Measurements from ENCODE around the gene MSS51. TPM values are rescaled to one million over a fixed set of nuclear protein-coding genes. Genes with fewer than 3 reads are reported as not detected.
"Not testable (repeated sequence)": the region's sequence is repeated elsewhere in the genome, so short reads cannot be mapped to it uniquely, and the experiment has no call there.

The MSS51 gene
- total RNA-seq, 1 donor from 2014 or later = 0.54 TPM

GRCh38 chr10:73401636-73402035, 31.7 kb downstream of the MSS51 start:
- Histone ChIP-seq H3K4me3 (ENCODE audit: low read depth, low read length) (no peak overlapping the region), H3K27me3 (ENCODE audit: control insufficient read depth, insufficient read depth, low read length) (no peaks in the 10 kb centered on the region), H3K36me3 (ENCODE audit: control insufficient read depth, insufficient read depth, low read length) (no peaks in the 10 kb centered on the region)
- TF ChIP-seq, protein P1, sequence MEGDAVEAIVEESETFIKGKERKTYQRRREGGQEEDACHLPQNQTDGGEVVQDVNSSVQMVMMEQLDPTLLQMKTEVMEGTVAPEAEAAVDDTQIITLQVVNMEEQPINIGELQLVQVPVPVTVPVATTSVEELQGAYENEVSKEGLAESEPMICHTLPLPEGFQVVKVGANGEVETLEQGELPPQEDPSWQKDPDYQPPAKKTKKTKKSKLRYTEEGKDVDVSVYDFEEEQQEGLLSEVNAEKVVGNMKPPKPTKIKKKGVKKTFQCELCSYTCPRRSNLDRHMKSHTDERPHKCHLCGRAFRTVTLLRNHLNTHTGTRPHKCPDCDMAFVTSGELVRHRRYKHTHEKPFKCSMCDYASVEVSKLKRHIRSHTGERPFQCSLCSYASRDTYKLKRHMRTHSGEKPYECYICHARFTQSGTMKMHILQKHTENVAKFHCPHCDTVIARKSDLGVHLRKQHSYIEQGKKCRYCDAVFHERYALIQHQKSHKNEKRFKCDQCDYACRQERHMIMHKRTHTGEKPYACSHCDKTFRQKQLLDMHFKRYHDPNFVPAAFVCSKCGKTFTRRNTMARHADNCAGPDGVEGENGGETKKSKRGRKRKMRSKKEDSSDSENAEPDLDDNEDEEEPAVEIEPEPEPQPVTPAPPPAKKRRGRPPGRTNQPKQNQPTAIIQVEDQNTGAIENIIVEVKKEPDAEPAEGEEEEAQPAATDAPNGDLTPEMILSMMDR (IDR thresholded peaks at IDR 0.05; ENCODE audit: insufficient read depth, low read length, poor library complexity, severe bottlenecking) = no peak
- DNase-seq (ENCODE audit: low read depth) = no peak

- Histone ChIP-seq H3K27me3 (ENCODE audit: control insufficient read depth, insufficient read depth, low read length) (no peaks in the 10 kb centered on the region), H3K4me3 (ENCODE audit: low read depth, low read length) (no peak overlapping the region), H3K36me3 (ENCODE audit: control insufficient read depth, insufficient read depth, low read length) (no peaks in the 10 kb centered on the region)
- DNase-seq (ENCODE audit: low read depth) = no peak
- TF ChIP-seq, protein P1 (IDR thresholded peaks at IDR 0.05; ENCODE audit: insufficient read depth, low read length, poor library complexity, severe bottlenecking) = no peak
Measured at GRCh38 chr10:73399063-73399462, 34.3 kb downstream of the MSS51 start.

DNA sequence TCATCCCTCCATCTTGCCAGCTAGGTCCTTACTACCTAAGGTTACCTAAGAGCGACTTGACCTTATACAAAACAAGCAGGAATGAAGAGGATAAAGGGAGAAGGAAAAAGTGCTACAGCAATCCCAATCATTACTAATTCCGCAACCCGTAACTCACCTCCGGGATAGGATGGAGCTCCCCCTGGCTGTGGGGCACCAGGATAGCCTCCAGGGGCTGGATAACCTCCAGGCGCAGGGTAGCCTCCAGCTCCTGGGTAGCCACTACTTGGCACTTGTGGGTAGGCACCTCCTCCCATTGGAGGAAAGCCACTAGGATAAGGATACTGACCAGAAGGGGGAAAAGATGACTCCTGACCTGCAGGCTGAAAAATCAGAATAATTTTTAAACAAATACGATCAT, 35.3 kb downstream of the MSS51 start:
- Histone ChIP-seq H3K36me3 (ENCODE audit: control insufficient read depth, insufficient read depth, low read length) (no peaks in the 10 kb centered on the region), H3K4me3 (ENCODE audit: low read depth, low read length) (no peak overlapping the region), H3K27me3 (ENCODE audit: control insufficient read depth, insufficient read depth, low read length) (no peaks in the 10 kb centered on the region)
- TF ChIP-seq, protein P1 (IDR thresholded peaks at IDR 0.05; ENCODE audit: insufficient read depth, low read length, poor library complexity, severe bottlenecking) = no peak
- DNase-seq (ENCODE audit: low read depth) = no peak

DNA sequence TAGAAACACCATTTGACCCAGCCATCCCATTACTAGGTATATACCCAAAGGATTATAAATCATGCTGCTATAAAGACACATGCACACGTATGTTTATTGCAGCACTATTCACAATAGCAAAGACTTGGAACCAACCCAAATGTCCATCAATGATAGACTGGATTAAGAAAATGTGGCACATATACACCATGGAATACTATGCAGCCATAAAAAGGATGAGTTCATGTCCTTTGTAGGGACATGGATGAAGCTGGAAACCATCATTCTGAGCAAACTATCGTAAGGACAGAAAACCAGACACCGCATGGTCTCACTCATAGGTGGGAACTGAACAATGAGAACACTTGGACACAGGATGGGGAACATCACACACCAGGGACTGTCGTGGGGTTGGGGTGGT, 39.0 kb downstream of the MSS51 start:
- not testable (repeated sequence) for H3K36me3 ChIP-seq (ENCODE audit: control insufficient read depth, insufficient read depth, low read length); H3K4me3 ChIP-seq (ENCODE audit: low read depth, low read length); DNase-seq (ENCODE audit: low read depth); H3K27me3 ChIP-seq (ENCODE audit: control insufficient read depth, insufficient read depth, low read length)

DNA sequence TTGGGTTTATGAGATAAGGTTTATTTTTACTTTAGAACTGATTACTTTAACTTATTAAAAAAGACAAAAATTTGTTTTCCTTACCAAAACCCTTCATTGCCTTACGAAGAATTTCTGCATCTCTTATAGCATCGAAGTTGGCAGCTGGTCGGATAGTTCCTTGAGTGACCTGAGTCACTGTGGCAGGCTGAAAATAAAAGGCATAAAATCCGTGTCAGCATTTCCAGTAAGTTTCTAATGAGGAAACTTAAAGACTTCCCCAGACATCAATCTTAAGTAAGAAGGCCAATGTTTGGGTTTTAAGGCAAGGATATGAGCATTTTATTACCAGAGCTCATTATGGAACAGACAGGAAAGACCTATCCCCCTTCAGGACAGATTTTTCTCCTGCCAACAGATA, 45.1 kb downstream of the MSS51 start:
- Histone ChIP-seq H3K36me3 (ENCODE audit: control insufficient read depth, insufficient read depth, low read length) (peaks cover 2% of the 10 kb centered on the region), H3K4me3 (ENCODE audit: low read depth, low read length) (no peak overlapping the region), H3K27me3 (ENCODE audit: control insufficient read depth, insufficient read depth, low read length) (no peaks in the 10 kb centered on the region)
- no peak for DNase-seq (ENCODE audit: low read depth)
- TF ChIP-seq, protein P1 (IDR thresholded peaks at IDR 0.05; ENCODE audit: insufficient read depth, low read length, poor library complexity, severe bottlenecking) = no peak

- H3K4me3 ChIP-seq (ENCODE audit: low read depth, low read length) = no peak overlapping the region
- TF ChIP-seq, protein P1 (IDR thresholded peaks at IDR 0.05; ENCODE audit: insufficient read depth, low read length, poor library complexity, severe bottlenecking) = no peak
- no peak for DNase-seq (ENCODE audit: low read depth)
- peaks cover 2% of the 10 kb centered on the region for H3K36me3 ChIP-seq (ENCODE audit: control insufficient read depth, insufficient read depth, low read length)
- no peaks in the 10 kb centered on the region for H3K27me3 ChIP-seq (ENCODE audit: control insufficient read depth, insufficient read depth, low read length)
Measured at GRCh38 chr10:73386583-73386982, 46.8 kb downstream of the MSS51 start.
